GM12872 (cell line): ENCODE measurements around the gene ANKS6.

Experiments used
- TF ChIP-seq, protein P1 (sequence below): IDR thresholded peaks from 3 replicates; pipeline ENCODE4 v1.5.1; 2011; ENCODE audit warnings: low read depth, mild to moderate bottlenecking, low read length, moderate library complexity; ENCODE audit not compliant: insufficient read depth

Gene ANKS6

DNA sequence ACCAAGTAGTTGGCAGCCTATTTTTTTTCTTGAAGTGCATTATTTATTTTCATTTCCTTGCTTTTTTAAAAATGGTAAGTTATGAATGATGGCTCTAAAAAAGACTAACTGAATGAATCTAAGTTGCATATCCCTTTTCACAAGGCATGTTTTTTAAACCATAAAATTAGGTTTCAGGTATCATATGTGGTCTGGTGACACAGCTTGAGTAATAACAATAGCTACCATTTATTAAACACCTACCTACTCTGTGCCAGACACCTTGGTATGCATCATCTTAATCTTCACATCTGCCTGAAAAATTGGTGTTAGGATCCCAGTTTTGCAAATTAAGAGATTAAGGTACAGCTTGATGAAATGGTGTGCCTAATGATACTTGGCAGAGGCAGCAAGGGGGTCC is 83.4 kb downstream of the ANKS6 start:
- TF ChIP-seq, protein P1, sequence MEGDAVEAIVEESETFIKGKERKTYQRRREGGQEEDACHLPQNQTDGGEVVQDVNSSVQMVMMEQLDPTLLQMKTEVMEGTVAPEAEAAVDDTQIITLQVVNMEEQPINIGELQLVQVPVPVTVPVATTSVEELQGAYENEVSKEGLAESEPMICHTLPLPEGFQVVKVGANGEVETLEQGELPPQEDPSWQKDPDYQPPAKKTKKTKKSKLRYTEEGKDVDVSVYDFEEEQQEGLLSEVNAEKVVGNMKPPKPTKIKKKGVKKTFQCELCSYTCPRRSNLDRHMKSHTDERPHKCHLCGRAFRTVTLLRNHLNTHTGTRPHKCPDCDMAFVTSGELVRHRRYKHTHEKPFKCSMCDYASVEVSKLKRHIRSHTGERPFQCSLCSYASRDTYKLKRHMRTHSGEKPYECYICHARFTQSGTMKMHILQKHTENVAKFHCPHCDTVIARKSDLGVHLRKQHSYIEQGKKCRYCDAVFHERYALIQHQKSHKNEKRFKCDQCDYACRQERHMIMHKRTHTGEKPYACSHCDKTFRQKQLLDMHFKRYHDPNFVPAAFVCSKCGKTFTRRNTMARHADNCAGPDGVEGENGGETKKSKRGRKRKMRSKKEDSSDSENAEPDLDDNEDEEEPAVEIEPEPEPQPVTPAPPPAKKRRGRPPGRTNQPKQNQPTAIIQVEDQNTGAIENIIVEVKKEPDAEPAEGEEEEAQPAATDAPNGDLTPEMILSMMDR = no peak

GRCh38 chr9:98709968-98710965 is 86.1 kb downstream of the ANKS6 start:
- TF ChIP-seq, protein P1 = no peak

- TF ChIP-seq, protein P1 = no peak
Observed at GRCh38 chr9:98708933-98709911, 87.1 kb downstream of the ANKS6 start, which contains the start of gene GABBR2. TSS of gene GABBR2 (minus strand) at chr9:98708935. CDS start at chr9:98708737, 198 bp downstream.

- TF ChIP-seq, protein P1 = no peak
Observed at GRCh38 chr9:98708103-98708932, 88.0 kb downstream of the ANKS6 start.

DNA sequence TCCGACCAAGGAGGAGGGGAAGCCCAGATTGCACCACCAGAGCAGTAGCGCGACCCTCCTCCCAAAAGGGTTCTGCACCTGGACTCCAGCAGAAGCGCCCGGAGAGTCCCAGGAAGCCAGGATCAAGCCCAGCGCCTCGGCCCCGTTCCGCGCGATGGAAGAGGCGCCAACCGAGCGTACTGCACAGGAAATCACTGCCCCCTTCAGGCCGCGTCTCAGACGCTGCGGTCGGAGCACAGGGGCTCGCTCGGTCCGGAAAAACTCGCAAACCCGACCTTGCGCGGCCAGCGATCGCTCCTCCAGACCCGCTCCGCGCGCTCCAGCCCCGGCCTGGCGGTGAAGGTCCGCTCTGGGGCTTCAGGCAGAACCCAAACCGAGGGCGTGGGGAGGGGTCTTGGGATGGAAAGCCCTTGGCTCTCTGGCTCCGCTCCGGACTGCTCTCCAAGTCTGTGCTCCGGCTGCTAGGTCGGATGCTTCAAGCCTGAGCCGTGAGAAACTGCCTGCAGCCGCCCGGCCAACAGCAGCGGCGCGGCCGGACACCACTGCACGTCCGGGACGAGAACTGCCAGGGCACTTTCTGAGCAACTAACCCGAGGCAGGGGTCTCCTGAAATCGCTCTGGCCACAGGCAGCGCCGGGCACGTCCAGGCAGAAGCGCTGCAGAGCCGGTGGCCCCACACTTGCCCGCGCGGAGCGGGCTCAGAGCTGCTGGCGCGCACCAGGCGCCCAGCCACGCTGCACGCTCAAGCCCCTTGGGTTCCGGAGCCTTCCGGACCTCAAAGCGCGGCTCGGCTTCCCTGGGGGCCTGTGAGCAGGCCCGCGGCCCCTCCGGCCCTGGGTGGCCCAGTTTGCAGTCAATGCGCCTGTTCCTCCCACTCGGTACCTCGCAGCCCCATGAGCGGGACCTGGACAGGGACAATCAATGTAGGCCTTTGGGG is 88.9 kb downstream of the ANKS6 start:
- TF ChIP-seq, protein P1 = peak; percentile 57

DNA sequence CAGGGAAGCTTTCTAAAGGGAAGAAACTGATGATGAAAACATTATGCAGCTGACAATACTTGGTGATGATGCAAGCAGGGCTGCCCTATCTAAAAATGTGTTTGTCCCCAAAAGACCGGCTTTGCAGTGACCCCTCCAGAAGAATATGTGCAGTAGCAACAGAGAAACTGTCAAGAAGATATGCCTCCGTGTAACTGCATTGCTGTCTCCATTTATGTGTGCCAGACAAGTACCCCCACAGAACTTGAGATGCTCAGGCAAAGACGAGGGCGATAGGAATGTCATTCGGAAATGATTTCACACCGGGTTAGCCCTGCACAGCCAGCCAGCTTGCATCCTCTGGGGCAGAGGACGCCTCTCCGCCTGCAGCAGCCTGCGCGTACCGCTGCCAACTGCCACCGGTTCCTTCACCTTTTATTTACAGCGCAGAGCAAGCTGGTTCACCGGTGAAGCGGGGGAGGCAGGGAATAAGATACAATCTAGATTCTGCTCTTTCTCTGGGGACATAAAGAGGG is 89.6 kb downstream of the ANKS6 start:
- TF ChIP-seq, protein P1 = no peak
